Peyer's patch (tissue), 4 donors: ENCODE results near the gene NEK7.

Experiments
- CTCF ChIP-seq, 6 experiments: fragments of 450-650 bp in 4 of 6; fragments of 200-600 bp in 2 of 6; sonication (generic) in 1 of 6; IDR thresholded peaks; one replicate each; pipeline ENCODE4 v1.5.1; 2017 to 2019; ENCODE audit warnings: antibody characterized with exemption in 6 of 6, mild to moderate bottlenecking in 3 of 6, moderate library complexity in 1 of 6
- POLR2A ChIP-seq, 2 donors: fragments of 450-650 bp; IDR thresholded peaks; one replicate each; pipeline ENCODE4 v1.5.1; 2017; ENCODE audit warnings: antibody characterized with exemption in 2 of 2, mild to moderate bottlenecking in 2 of 2, moderate library complexity in 2 of 2

- TF ChIP-seq CTCF (IDR thresholded peaks at IDR 0.05), result no peak
- TF ChIP-seq POLR2A (IDR thresholded peaks at IDR 0.05), result no peak
Observed at GRCh38 chr1:198360208-198360729, 203.5 kb downstream of the NEK7 start.
